Epidermal melanocyte (primary cell): ENCODE measurements around the gene GRK2.

Source experiments
- DNase-seq: peaks from one replicate; pipeline ENCODE4 v3.0.0; 2011; ENCODE audit warnings: low spot score; ENCODE audit not compliant: insufficient read length

The GRK2 gene

DNA sequence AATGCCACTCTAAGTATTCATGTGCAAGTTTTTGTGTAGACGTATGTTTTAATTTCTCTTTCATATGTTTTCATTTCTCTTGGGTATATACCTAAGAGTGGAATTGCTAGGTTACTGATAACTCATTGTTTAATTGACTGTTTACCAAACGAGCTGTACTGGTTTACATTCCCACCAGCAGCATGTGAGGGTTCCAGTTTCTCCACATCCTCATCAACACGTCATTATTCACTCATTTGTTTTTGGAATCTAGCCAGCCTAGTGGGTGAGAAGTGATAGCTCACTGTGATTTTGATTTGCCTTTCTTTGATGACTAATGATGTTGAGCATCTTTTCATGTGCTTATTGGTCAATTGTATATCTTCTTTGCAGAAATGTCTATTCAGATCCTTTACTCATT is 26.8 kb downstream of the GRK2 start:
- DNase-seq: no peak

DNA sequence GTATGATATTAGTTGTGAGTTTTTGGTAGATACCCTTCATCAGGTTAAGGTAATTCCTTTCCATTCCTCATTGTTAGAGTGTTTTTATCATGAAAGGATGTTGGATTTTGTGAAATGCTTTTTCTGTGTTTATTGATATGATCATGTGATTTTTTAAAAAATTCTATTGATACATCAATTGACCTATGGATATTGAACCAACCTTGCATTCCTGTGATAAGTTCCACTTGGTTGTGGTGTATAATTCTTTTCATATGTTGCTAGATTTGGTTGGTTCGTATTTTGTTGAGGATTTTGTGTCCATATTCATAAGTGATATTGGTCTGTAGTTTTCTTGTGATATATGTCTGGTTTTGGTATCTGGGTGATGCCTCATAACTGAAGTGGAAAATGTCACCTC is 29.6 kb downstream of the GRK2 start:
- no peak for DNase-seq

GRCh38 chr11:67298786-67299185 is 32.5 kb downstream of the GRK2 start:
- no peak for DNase-seq

- no peak for DNase-seq
Measured at GRCh38 chr11:67299471-67300191, 33.4 kb downstream of the GRK2 start.

DNA sequence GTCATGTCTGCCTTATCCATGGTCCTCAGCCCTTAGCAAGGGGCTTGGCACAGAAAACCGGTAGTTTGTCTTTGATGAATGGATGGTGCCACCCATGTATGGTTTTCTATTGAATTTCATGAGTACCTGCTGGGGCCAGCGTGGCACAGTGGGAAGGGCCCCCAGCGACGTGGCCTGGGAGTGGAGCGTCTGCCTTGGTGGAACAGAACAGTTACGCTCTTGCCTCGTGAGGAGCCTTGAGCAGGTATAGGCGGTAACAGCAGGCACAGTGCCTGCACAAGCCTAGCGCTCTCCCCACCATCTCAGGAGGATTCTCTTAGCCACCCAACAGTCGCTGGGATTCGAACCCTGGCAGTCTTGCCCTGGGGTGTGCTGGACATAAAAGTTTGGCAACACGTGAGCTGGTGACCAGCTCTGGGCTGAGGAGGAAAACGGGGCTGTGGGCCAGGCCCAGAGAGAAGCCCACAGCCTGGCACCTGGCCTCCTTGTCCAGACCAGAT is 34.0 kb downstream of the GRK2 start:
- no peak for DNase-seq

DNA sequence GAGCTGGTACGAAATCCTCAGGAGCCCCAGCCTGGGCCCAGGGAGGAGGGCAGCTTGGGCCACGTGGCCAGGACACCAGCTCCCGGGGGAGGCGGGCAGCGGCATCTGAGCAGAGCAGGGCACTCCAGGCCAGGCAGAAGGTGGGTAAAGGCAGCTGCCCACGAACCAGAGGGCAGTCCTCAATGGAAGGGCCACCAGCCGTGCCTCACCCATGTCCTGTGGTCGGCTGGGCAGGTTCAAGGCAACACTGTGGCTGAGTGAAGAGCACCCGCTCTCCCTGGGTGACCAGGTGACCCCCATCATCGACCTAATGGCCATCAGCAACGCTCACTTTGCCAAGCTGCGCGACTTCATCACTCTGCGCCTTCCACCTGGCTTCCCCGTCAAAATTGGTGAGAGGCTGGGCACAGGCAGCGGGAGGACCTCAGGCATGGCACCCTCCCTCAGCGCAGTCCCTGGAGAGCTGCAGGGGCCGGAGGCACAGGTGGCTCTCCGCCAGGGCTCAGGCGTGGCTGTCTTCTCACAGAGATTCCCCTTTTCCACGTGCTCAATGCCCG is 34.6 kb downstream of the GRK2 start:
- DNase-seq: no peak

DNA sequence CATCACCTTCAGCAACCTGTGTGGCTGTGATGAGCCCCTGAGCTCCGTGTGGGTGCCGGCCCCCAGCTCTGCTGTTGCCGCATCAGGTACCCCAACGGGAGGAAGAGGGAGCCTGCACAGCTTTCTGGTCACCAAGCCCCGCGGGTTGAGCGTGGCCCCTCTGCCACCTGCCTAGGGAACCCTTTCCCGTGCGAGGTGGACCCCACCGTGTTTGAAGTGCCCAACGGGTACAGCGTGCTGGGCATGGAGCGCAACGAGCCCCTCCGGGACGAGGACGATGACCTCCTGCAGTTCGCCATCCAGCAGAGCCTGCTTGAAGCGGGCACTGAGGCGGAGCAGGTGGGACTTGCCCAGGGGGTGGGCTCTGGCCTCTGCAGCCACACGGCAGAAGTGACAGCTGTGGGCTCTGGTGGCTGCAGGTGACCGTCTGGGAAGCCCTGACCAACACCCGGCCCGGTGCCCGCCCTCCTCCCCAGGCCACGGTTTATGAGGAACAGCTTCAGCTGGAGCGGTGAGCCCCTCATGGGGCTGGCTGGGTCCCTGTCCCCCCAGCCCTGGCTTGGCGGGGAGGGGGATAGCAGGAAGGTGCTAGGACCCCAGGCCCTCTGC is 35.1 kb downstream of the GRK2 start:
- no peak for DNase-seq

DNA sequence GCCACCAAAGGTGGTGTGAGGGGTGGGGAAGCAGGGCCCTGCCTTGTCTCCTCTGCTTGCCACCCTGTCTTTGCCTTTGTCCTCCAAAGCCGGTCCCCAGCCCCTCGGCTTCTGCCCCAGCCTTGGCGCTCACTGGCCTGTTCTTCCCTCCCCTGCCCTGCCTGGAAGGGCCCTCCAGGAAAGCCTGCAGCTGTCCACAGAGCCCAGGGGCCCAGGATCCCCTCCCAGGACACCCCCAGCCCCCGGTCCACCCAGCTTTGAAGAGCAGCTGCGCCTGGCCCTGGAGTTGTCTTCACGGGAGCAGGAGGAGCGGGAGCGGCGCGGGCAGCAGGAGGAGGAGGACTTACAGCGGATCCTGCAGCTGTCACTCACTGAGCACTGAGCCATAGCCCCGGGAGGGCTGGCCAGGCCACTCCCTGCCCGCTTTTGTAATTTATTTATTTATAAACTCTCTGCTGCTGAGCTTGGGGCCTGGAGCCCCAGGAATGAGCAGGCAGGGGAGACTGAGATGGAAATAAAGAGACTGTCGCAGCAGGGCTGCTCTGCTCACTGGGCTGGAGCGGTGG is 35.8 kb downstream of the GRK2 start:
- no peak for DNase-seq

DNA sequence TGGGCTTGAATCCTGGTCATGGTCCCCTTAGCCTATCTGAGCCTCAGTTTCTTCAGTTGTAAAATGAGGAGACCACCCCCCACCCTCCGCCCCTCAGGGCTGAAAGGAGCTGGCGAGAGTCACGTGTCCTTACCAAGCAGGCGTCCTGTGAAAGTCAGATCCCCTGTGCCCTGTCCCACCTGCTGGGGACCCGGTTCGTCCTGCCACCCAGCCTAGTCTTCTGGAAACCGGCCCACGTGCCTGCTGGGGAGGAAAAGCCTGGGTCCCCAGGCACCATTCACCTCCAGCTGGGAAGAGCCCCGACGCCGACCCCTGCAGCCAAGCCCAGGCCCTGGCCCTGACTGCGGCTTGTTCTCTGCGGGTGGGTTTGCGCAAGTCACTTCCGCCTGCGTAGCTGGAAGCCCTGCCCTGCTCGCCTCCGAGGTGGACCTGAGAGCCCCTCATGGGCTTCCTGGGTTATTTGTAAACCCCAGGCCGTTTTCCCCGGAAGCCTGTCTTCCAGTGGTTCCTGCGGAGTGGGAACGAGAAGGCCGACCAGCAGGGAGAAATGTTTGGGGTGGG is 36.4 kb downstream of the GRK2 start:
- no peak for DNase-seq

- peak; percentile 54 for DNase-seq
Measured at GRCh38 chr11:67303132-67303834, 37.0 kb downstream of the GRK2 start, which contains the start of gene SSH3. TSS of gene SSH3 (plus strand) at chr11:67303530. CDS start at chr11:67303626, 96 bp downstream.

DNA sequence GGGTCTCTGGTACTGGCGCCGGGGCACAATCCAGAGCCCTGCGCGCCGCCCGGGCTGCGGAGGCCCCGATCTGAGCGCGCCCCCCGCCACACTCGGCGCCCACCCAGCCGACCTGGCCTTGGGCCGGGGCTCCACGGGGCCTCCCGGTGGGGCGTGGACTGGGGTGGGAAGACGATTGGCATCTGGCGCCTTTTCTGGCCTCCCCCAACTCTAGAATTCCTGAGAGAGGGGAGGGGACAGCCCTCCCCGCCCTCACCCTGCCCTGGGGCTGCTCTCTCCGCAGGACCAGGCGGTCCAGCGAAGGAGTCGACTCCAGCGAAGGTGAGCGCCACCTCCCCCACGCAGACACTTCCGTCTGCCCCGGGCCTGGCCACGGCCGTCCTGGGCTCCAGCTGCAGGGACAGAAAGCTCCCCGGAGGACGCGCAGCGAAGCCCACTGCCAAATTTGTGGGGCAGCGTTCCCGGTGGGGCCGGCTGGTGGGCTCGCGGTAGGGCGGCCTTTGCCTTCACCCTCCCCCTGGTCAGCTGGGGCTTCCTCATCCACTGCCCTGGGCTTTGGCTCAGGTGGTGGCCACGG is 37.6 kb downstream of the GRK2 start:
- DNase-seq: no peak

- no peak for DNase-seq
Measured at GRCh38 chr11:67304511-67305113, 38.3 kb downstream of the GRK2 start.

DNA sequence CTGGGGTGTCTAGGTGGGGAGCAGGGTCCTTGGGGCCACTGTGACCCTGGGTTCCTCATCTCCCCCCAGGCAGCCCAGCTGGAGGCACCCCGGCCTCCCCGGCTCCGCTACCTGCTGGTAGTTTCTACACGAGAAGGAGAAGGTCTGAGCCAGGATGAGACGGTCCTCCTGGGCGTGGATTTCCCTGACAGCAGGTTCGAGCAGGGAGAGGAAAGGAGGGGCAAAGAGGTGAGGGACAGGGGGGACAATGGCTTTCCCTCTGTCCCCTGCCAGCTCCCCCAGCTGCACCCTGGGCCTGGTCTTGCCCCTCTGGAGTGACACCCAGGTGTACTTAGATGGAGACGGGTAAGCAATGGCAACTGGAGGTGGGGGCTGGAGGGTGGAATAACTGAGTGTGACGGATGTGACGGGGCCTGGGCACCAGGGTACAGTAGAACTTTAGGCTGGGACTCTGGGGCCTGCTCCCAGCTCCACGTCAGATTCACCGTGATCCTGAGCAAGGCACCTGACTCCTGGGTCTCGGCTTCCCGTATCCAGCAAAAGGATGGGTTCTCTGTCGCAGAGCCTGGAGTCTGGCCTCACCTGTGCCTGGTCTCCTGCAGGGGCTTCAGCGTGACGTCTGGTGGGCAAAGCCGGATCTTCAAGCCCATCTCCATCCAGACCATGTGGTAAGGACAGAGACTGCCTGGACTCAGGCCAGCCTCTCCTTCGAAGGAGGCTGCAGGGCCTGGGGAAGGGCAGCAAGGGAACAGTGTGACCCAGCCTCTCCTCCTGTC is 40.7 kb downstream of the GRK2 start:
- DNase-seq: no peak

DNA sequence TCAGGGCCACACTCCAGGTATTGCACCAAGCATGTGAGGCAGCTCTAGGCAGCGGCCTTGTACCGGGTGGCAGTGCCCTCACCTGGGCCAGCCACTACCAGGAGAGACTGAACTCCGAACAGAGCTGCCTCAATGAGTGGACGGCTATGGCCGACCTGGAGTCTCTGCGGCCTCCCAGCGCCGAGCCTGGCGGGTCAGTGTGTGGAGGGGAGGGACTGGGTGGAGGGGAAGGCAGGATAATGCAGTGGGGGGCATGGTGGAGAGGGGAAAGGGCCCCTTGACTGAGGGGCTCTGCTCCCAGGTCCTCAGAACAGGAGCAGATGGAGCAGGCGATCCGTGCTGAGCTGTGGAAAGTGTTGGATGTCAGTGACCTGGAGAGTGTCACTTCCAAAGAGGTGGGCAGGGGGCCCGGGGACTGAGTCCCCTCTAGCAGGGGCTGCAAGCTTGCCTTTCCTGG is 41.3 kb downstream of the GRK2 start:
- no peak for DNase-seq

GRCh38 chr11:67308031-67308866 is 42.0 kb downstream of the GRK2 start:
- DNase-seq: no peak

GRCh38 chr11:67309166-67309565 is 42.9 kb downstream of the GRK2 start:
- no peak for DNase-seq

DNA sequence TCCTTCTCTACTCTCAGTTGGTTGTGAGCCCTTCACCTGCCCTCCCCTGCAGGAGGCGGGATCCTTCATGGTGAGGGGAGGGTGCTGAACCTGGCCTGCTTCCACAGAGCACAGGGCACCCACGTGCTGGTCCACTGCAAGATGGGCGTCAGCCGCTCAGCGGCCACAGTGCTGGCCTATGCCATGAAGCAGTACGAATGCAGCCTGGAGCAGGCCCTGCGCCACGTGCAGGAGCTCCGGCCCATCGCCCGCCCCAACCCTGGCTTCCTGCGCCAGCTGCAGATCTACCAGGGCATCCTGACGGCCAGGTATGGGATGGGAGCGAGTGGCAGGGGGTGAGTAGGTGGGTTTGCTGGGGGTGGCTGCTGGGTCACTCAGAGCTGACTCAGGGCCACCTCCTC is 43.4 kb downstream of the GRK2 start:
- DNase-seq: no peak

DNA sequence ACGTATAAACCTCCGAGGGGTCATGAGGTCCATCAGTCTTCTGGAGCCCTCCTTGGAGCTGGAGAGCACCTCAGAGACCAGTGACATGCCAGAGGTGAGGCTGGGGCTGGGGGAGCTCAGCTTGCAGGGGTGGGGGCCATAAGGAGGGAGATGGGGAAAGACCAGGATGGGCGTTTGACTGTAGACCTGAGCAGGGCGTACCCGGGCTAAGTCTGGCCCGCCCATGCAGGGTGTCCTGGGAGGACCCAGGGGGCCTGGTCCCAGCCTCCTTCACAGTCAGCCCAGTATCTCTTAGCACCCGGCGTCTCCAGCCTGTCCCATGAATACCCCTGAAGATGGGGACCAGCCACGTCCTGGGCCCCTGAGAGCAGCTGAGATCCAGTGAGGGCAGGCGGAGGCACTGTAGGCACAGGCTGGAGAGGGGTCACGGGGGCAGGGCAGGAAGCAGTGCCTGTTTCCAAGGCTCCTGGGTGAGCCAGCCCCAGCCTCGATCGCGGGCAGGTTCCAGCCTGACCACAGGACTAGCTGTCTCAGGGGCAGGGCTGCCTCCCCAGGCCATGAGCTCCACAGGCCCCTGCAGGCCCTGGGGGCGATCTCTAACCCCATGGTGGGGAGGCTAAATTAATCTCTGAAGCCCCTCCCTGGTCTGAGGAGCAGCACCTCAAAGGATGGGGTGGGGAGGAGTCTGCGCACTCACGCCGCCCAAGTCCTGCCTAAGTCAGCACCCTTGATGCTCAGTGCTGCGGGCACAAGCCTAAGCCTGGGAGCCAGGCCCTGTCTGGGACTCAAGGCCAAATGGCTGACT is 44.2 kb downstream of the GRK2 start:
- no peak for DNase-seq
